GM21825 (cell line): Measurements from ENCODE around the gene VEZF1.

Experiments used
- ATAC-seq: cut with Tn5 transposase; IDR thresholded peaks from one replicate; pipeline ENCODE4 v1.9.1; 2021; ENCODE audit warnings: mild to moderate bottlenecking, moderate library complexity; ENCODE audit not compliant: unreplicated experiment

VEZF1 gene

DNA sequence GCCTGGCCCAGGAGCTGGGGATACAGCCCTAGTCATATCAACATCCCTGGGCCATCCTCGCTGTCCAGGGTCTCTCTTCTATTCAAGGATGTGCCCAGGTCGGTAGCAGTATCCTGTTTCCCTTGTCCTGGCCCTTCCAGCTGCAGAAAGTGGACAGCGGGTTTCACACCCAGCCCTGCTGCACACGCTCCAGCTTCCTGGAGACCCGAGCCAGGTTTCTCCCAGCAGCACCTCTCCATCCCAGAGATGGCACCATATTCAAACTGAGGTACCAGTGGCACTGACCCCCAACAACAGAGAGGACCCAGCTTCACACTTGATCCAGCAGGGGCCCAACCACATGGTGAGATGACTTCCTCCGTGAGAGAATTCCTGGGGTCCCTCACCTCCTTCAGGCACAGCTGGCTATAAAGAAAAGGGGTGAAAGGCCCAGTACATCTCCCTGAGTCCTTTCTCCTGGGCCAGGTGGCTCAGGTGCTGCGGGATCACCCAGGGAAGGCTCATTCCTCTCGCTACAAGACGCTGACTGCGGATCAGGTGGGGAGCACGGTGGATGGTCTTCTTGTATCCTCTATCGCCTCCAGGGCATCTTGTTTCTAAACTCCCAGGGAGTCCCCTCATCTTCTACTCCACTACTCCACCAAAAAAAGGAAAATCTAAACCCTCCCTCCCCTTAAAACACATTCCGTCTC lies 34.2 kb downstream of the VEZF1 start:
- ATAC-seq, result no peak

DNA sequence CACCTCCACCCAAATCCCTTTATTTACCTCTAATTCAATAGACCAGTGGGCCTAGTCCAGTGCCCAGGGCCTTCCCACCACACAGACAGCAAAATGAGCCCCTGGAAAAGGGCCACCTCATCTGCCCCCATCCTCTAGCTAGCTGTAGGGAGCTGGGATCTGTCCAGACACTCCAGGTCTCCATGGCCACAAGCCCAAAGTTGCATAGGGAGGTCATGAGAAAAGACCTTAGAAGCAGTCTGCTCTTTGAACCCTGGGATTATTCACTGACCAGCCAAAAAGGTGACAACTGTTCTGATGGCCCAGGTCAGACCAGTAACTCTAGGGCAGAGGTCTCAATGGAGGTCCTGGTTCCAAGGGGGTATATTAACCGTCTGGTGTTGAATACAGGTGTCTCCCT lies 34.8 kb downstream of the VEZF1 start:
- no peak for ATAC-seq

DNA sequence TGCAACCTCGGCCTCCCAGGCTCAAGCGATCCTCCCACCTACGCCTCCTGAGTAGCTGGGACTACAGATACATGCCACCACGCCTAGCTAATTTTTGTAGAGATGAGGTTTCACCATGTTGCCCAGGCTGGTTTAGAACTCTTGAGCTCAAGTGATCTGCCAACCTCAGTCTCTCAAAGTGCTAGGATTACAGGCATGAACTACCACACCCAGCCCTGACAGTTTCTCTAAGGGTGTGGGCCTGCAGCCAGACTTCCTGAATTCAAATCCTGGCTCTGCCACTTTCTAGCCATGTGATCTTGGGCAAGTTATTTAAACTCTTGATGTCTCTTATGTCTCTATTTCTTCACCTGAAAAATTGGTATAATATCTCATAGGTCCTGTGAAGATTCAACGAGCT lies 38.4 kb downstream of the VEZF1 start:
- ATAC-seq, result no peak

DNA sequence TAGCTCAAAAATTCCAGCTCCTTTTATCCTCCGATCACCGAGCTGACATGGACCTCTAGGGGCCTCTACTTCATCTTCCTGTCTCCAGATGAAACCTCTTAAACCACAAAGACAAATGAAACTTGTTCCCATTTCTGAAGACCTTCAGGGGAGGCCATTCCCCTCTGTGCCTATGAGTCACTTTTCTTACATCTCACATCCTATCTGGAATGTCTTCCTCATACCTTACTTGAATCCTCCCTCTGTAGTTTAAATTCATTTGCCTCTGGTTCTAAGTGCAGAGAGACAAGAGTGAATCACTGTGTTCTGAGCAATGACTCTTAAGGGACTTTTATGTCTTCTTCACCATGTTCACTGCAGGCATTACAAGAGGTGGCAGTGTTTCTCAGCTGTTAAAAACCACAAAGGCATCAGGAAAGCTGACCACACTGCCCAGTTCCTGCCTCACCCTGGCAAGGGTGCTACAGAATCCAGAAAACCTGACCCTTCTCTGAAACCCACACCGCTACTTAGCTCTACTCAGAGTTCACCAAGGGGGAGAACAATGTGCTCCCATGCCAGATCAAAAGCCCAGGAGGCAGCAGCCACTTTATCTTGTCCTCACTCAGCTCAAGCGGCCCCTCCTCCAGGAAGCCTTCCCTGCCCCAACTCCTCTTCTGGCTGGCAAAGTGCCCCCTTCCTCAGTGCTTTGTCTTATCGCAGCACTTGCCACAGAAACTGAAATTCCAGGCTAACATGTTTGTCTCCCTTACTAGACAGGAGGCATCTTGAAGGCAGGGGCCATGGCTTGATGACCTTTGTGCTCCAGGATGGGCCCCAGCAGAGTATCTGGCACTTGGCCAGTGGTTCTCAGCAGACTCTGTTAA lies 39.3 kb downstream of the VEZF1 start:
- no peak for ATAC-seq

GRCh38 chr17:57948169-57948554 lies 39.9 kb downstream of the VEZF1 start:
- no peak for ATAC-seq

- no peak for ATAC-seq
These were observed 40.7 kb downstream of the VEZF1 start for GRCh38 chr17:57947369-57947768.

DNA sequence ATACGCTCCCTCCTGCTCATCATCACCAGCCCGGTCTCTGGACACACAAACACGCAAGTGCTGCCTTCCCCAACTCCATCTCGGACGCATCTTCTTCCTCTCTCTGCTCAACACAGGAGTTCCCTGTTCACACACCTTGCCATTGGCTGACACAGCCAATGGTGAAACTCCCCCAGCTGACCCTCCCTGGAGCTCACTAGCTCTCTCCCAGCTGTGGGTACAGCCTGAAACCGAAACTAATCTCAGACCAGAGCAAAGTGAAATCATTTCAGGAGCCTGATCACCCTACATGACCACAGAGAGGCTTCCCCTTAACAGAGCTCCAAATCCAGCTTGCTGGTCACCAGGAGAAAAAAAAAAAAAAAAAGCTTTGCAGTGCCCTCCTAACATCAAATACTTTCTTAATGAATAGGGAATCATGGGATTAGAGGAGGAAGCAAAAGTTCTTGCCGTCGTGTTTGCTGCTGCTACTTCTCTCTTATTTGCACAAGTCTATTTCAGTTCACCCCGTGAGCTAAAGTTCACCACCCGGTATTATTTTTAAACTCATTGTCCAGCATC lies 41.2 kb downstream of the VEZF1 start:
- ATAC-seq, result peak; percentile 85

DNA sequence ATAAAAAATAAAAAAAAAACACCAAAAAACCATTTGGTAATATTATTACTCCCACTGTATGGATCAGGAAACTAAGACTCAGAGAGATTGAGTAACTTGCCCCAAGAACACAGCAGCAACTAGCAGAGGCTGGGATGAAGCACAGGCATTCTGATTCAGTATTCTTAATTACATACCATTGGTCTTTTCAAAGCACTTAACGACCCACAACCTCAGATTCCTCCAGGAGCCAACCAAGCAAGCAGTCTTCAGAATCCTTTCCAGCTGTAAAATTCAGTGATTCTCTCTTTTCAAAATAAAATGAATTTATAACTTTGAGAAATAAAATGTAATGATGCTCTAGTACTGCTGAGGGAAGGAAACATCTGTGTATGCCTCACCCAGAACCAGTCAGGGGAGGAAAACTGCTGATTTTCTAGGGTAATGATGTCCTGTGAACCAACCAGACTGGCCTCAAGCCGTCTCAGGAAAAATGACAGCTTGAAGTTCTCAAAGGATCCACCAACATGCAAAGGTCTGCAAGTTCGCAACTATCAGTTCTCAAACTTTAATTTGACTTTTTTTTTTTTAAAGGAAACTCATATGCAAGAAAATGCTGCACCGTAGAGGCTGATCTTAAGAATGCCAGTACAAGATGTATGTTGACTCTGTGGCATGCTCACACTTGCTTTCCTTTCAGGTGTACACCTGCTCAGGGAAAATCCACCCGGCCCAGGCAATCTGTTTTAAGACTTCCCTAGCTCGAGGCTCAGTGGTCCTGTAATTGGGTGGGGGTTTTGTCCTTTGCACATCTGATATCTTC lies 41.9 kb downstream of the VEZF1 start:
- ATAC-seq, result peak; percentile 8

- no peak for ATAC-seq
These were observed 43.1 kb downstream of the VEZF1 start for GRCh38 chr17:57944908-57945307.

DNA sequence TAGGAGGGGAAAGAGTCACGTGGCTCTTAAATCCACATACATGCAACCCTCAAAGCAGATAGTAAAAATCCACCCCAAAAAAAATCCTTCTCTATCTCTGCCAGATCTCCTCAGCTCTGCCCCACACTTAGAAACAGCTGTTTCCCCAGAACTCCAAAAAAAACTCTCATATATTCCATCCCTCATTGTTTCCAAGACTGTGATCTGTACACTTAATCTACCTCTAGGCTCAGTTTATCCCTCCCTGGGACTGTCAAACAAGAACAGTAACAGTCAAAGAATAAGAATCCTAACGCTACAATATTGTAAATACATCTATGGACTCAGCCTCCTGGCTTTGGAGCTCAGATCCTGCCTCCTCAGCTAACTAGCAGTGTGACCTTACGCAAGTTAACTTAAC lies 44.4 kb downstream of the VEZF1 start:
- ATAC-seq, result no peak

GRCh38 chr17:57943140-57943539 lies 44.9 kb downstream of the VEZF1 start:
- no peak for ATAC-seq

GRCh38 chr17:57941384-57942370 lies 46.4 kb downstream of the VEZF1 start:
- no peak for ATAC-seq

DNA sequence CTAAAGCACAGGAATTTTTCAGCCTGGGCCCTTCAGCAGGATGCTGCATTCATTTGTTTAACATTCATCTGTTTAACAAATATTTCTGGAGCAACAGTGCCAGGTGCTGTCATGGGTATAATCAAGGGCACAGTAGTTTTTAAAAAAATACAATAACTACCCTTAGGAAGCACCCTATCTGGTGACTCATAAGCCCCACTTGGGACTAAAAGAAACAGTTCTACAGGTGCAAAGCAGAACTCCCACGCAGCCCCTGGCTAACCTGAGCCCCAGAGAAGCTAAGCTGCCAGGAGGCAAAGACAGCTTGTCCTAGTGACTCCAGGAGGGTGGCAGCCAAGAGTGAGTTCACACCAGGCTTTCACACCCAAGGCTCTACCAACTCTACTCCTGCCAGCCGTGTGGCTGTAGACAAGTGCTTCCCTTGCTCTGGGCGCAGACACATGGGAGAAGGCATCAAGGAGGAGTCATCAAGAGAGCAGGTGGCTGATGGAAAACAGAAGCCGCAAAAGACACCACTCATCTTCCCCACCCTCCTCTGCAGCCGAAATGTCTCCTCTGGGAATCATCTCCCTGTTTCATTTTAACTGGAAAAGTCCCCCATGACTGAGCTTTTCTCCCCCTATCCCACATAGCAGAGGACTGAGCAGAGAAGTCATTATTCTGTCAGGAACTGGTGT lies 47.3 kb downstream of the VEZF1 start:
- ATAC-seq, result no peak

DNA sequence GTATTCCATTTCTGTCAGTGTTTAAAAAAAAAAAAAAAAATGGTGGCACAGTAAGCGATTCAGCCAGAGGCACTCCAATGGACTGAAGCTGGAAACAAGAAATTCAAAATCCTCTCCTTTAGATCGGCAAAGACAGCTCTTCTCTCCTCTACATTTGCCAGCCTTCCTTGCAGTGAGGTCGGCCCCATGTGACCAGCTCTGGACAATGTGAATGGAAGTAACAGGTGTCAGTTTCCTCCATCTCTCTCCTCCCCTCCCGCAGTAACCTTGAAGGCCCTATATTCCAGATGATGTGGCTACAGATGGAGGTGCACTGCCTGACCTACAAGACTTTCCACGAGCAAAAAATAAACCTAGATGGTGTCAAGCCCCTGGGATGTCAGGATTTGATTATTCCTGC lies 47.8 kb downstream of the VEZF1 start:
- ATAC-seq, result no peak

DNA sequence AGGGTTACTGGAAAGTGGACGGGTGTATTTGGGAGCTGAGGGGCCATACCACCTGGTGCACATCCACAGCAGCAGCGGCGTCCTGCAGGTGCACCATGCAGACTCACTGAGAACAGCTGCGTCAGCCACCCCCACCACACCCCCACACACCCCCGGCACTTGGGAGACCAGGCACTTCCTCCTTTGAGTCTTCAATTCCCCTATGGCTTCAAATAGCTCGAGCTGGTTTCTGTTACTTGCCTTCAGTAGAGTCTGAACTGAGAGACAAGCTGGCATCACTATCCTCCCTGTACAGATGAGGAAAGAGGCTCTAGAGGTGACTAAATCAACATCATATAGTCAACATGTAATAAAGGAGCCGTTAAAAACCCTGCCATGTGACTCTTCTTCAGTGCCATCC lies 48.3 kb downstream of the VEZF1 start:
- ATAC-seq, result peak; percentile 75

GRCh38 chr17:57938061-57938502 lies 50.0 kb downstream of the VEZF1 start:
- no peak for ATAC-seq

GRCh38 chr17:57937492-57937891 lies 50.6 kb downstream of the VEZF1 start:
- no peak for ATAC-seq

- no peak for ATAC-seq
These were observed 51.9 kb downstream of the VEZF1 start for GRCh38 chr17:57935833-57936807.
